ENCODE data around the gene CNTN1.

DNA sequence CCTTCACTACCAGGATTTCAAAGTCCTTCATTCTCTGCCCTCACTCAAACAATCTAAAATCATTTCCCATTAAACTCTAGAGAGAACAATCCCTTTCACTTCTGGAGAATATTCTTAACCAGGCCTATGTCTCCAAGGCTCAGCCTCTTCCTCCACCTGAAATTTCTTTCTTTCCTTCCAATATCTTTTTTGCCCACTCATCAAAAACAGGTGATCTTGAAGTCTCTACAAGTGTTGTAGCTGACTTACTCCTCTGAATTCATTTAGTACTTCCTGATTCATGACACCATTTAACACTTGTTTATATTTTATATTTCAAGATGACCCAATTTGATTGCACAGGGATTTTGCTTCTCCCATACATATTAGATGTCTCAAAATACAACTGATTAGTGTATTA lies 429.1 kb downstream of the CNTN1 start:
- no peak for TF ChIP-seq POLR2A (IDR thresholded peaks at IDR 0.05)
- no peak for TF ChIP-seq CTCF (IDR thresholded peaks at IDR 0.05 in 8 of 11, conservative IDR thresholded peaks at IDR 0.05 in 3 of 11)
